ENCODE data around the gene LHFPL6.

DNA sequence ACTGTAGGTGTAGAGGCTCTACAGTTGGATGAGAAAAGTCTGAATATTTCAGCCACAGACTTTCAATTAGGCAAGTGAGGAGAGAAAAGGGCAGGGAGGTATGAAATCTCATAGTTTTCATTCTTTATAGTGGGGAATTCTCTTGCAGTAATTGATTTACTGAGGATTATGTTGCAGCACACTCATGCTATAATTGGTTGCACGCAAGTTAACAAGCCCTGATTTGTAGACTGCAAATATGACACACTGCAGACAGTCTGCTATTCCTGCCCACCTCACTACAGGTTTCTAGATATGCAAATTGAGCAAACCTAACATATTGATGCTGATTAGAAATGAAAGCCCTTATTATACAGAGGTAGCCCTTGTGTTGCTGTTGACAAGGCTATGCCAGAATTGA lies 139.4 kb downstream of the LHFPL6 start:
- TF ChIP-seq EZH2 (optimal IDR thresholded peaks at IDR 0.05; ENCODE audit: low read depth, low read length) = no peak
- no peak for TF ChIP-seq EZH2phosphoT487 (IDR thresholded peaks at IDR 0.05; ENCODE audit: low read length)

Data from MM.1S (cell line).